K562 (cell line): ENCODE results near the gene HYPK. TPM values are rescaled to one million over a fixed set of nuclear protein-coding genes. Genes with fewer than 3 reads are reported as not detected.
A peak's percentile ranks its signal among the peaks of the same experiment; 100 is the strongest.
"Not testable (repeated sequence)": the region's sequence is repeated elsewhere in the genome, so short reads cannot be mapped to it uniquely, and the experiment has no call there.

ENCODE experiments used
- ATAC-seq: fragments of 200-7000 bp; cut with Tn5 transposase; 3 replicates; pipeline ENCODE4 v1.9.1; 2020; ENCODE audit warnings: moderate library complexity
- BruUV-seq: library from RNA; stranded (reverse); fragments of 400-500 nt; replicated peaks from 2 replicates; lab custom pipeline; 2021; lab: Mats Ljungman, UMichigan
- CTCF ChIA-PET: fragments of 300-600 bp; formaldehyde crosslinking; extraction: SDS; loops from one replicate; lab custom pipeline; 2021; ENCODE audit warnings: low intra/inter-chr PET ratio; lab: Yijun Ruan, JAX
- POLR2A ChIA-PET: fragments of 300-600, 350-650 bp; sonication (Branson Sonifier 250); formaldehyde crosslinking; extraction: SDS; loops from one replicate; lab custom pipeline; 2021; ENCODE audit warnings: antibody characterized with exemption, inconsistent platforms; lab: Yijun Ruan, JAX
- DNase-seq, 4 experiments: peaks; one replicate each; pipeline versions ENCODE4 v3.0.0 to v3.0.0-alpha.2; 2011 to 2018; ENCODE audit warnings: low spot score in 3 of 4, mixed read lengths in 3 of 4; ENCODE audit errors: extremely low read depth in 1 of 4
- FAIRE-seq: peaks from 2 replicates; lab custom pipeline; 2011; peaks lifted over from hg19 to GRCh38; lab: Jason Lieb, UNC
- H2AFZ ChIP-seq: 2 replicates; pipeline ENCODE4 v1.6.0; 2011; ENCODE audit warnings: low read depth, low read length, control low read depth, inconsistent platforms
- H3K27ac ChIP-seq: fragments of 200-600 bp; 3 replicates; pipeline ENCODE4 v1.8.0; 2011; ENCODE audit warnings: low read depth, mild to moderate bottlenecking, control low read depth, inconsistent platforms, low read length, moderate library complexity, mixed read lengths; ENCODE audit errors: extremely low read depth
- H3K27me3 ChIP-seq, 2 experiments: fragments of 300-600 bp in 1 of 2; 2 replicates in 1 of 2; 3 replicates in 1 of 2; pipeline versions ENCODE4 v1.6.0 to v1.8.0; 2011; ENCODE audit warnings: inconsistent platforms in 2 of 2, low read length in 2 of 2, mild to moderate bottlenecking in 1 of 2, mixed read lengths in 1 of 2, moderate library complexity in 1 of 2; ENCODE audit not compliant: control insufficient read depth in 2 of 2, insufficient read depth in 2 of 2
- H3K36me3 ChIP-seq: fragments of 300-600 bp; 3 replicates; pipeline ENCODE4 v1.8.0; 2011; ENCODE audit warnings: mild to moderate bottlenecking, low read length, inconsistent platforms; ENCODE audit not compliant: control insufficient read depth, insufficient read depth
- H3K4me1 ChIP-seq, 2 experiments: fragments of 200-600 bp in 1 of 2; replicated peaks in 1 of 2; 2 replicates in 1 of 2; 3 replicates in 1 of 2; pipeline versions ENCODE4 v1.5.1 to v1.8.0; 2011; ENCODE audit warnings: inconsistent platforms in 2 of 2, low read length in 2 of 2, mild to moderate bottlenecking in 1 of 2, mixed read lengths in 1 of 2, moderate library complexity in 1 of 2; ENCODE audit not compliant: control insufficient read depth in 2 of 2, insufficient read depth in 2 of 2
- H3K4me2 ChIP-seq: 2 replicates; pipeline ENCODE4 v1.6.1; 2011; ENCODE audit warnings: low read length, control low read depth, inconsistent platforms, mixed read lengths; ENCODE audit not compliant: insufficient read depth
- H3K4me3 ChIP-seq: fragments of 200-600 bp; sonication (generic), shearing (Covaris generic); 2 replicates; pipeline ENCODE4 v1.5.1; 2016; ENCODE audit warnings: control low read depth, inconsistent platforms
- H3K79me2 ChIP-seq: fragments of 200-600 bp; 3 replicates; pipeline ENCODE4 v1.8.0; 2011; ENCODE audit warnings: low read length, inconsistent platforms; ENCODE audit not compliant: control insufficient read depth, insufficient read depth
- H3K9ac ChIP-seq, 2 experiments: 2 replicates each; pipeline versions ENCODE4 v1.6.0 to v1.6.1; 2011; ENCODE audit warnings: low read depth in 2 of 2, low read length in 2 of 2, control low read depth in 1 of 2, inconsistent platforms in 1 of 2, mild to moderate bottlenecking in 1 of 2, mixed read lengths in 1 of 2; ENCODE audit not compliant: insufficient read depth in 1 of 2
- H3K9me1 ChIP-seq: one replicate; pipeline ENCODE4 v1.6.0; 2011; ENCODE audit warnings: inconsistent platforms, mild to moderate bottlenecking, low read length, moderate library complexity; ENCODE audit not compliant: control insufficient read depth, insufficient read depth
- H3K9me3 ChIP-seq: replicated peaks from 2 replicates; pipeline ENCODE4 v1.5.1; 2011; ENCODE audit warnings: low read depth, low read length, inconsistent platforms; ENCODE audit not compliant: control insufficient read depth, insufficient read depth
- H4K20me1 ChIP-seq: replicated peaks from 2 replicates; pipeline ENCODE4 v1.6.1; 2011; ENCODE audit warnings: low read length, inconsistent platforms, mixed read lengths; ENCODE audit not compliant: control insufficient read depth, insufficient read depth
- ATF3 ChIP-seq, 2 experiments: fragments of 450-650 bp in 1 of 2; sonication (generic) in 1 of 2; formaldehyde crosslinking in 1 of 2; IDR thresholded peaks in 1 of 2; conservative IDR thresholded peaks in 1 of 2; 2 replicates each; pipeline versions ENCODE4 v1.6.1 to v1.8.1; 2016 to 2023; ENCODE audit warnings: mild to moderate bottlenecking in 2 of 2, moderate library complexity in 2 of 2, inconsistent platforms in 1 of 2, missing genetic modification reagents in 1 of 2
- CEBPG ChIP-seq, 3 experiments: fragments of 200-800 bp in 1 of 3; sonication (Bioruptor generic) in 1 of 3; sonication (generic) in 1 of 3; formaldehyde crosslinking in 1 of 3; IDR thresholded peaks in 2 of 3; conservative IDR thresholded peaks in 1 of 3; 2 replicates each; pipeline versions ENCODE4 v1.6.1 to v1.8.0; 2016 to 2022; ENCODE audit warnings: missing compliant biosample characterization in 2 of 3, missing genetic modification characterization in 2 of 3, mild to moderate bottlenecking in 1 of 3, missing genetic modification reagents in 1 of 3
- KDM1A ChIP-seq, 2 experiments: fragments of 450-650 bp; IDR thresholded peaks; 2 replicates each; pipeline ENCODE4 v1.6.1; 2016; ENCODE audit warnings: mild to moderate bottlenecking in 2 of 2
- RCOR1 ChIP-seq, 2 experiments: IDR thresholded peaks; 2 replicates each; pipeline ENCODE4 v1.6.1; 2012; ENCODE audit warnings: low read depth in 2 of 2, low read length in 2 of 2, borderline replicate concordance in 1 of 2, improper control_type of control experiment in 1 of 2
- SIN3A ChIP-seq, 2 experiments: fragments of 150-350 bp in 1 of 2; IDR thresholded peaks; 2 replicates each; pipeline ENCODE4 v1.6.1; 2011 to 2016; ENCODE audit warnings: borderline replicate concordance in 2 of 2, low read depth in 2 of 2, low read length in 2 of 2, mild to moderate bottlenecking in 2 of 2, moderate library complexity in 2 of 2; ENCODE audit not compliant: control insufficient read depth in 1 of 2
- SUPT5H ChIP-seq: fragments of 450-650 bp; IDR thresholded peaks from 2 replicates; pipeline ENCODE4 v1.6.1; 2016
- ZNF766 ChIP-seq: fragments of 200-800 bp; sonication (Bioruptor generic); conservative IDR thresholded peaks from 2 replicates; pipeline ENCODE4 v1.6.1; 2016; ENCODE audit warnings: missing genetic modification characterization, missing compliant biosample characterization
- WGBS: fragments of 100-300 bp; shearing (Covaris generic); methylation state at CpG from one replicate; pipeline ENCODE4 v1.1.6; 2016; ENCODE audit warnings: low coverage, mixed read lengths; ENCODE audit not compliant: insufficient coverage; ENCODE audit errors: missing lambda C conversion rate; 5-methylcytosine and 5-hydroxymethylcytosine counted together
- in situ Hi-C: fragments of 300-500 bp; cut with MboI; formaldehyde crosslinking; loops from 4 replicates; pipeline ENCODE4 v1.15.0; 2018; ENCODE audit warnings: inconsistent platforms, mixed read lengths
- intact Hi-C: fragments of 100-400 bp; cut with micrococcal nuclease; formaldehyde crosslinking; loops from 2 replicates; pipeline ENCODE4 v1.14.2; 2022
- polyA plus RNA-seq, 8 experiments: library from polyadenylated mRNA; depleted of rRNA in 4 of 8; stranded (reverse) in 5 of 8; unstranded in 3 of 8; fragments of >200 nt; fragmentation: Nextera tagmentation in 2 of 8; fragmentation: Illumina TruSeq in 1 of 8; extraction: Ambion mirVana in 2 of 8; extraction: Trizol in 1 of 8; gene quantifications; 2 replicates each; pipeline versions ENCODE4 v1.2.1 to v1.2.3, GENCODE V29; 2011 to 2014; ENCODE audit warnings: inconsistent platforms in 1 of 8, missing spikeins in 1 of 8
- total RNA-seq, 7 experiments: library from RNA; depleted of rRNA in 6 of 7; stranded (reverse); fragments of >200 nt in 6 of 7; fragmentation: Illumina TruSeq in 2 of 7; extraction: Trizol in 2 of 7; gene quantifications; 2 replicates each; pipeline versions ENCODE4 v1.2.1 to v1.2.3, GENCODE V29; 2011 to 2021; ENCODE audit warnings: low replicate concordance in 1 of 7

Gene HYPK
- total and polyA plus RNA-seq, 9 of the 15 experiments (the other 6 are each of a cell fraction or from before 2014, with no cell fraction given) = 7.2 to 28.0 (median 21.1) TPM

DNA sequence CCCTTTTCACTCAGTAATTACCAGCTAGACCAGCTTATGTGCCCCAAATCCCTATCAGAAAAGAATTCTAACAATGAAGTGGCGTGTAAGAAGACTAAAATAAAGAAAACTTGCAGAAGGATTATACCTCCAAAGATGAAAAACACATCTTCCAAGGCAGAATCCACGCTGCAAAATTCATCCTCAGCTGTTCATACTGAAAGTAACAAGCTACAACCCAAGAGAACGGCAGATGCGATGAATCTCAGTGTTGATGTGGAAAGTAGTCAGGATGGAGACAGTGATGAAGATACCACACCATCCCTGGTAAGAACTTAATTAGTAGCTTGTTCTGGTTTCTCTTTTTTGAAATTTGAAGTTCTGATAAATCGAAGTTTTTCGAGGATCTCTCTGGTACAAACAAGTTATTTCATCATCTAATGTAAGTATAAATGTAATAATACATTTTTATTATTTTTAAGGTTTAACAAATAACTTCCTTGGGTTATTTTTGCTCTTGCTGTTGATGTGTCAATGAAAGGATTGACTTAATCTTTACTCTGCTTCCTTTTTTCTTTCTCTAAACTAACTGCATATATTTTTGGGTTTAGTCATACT lies 27.8 kb downstream of the HYPK start:
- TF ChIP-seq ZNF766 = no peak
- TF ChIP-seq ATF3 (IDR thresholded peaks at IDR 0.05) = peak; percentile 44
- no peak for TF ChIP-seq ATF3 (CRISPR knock-in tag; conservative IDR thresholded peaks at IDR 0.05)
- no peak for TF ChIP-seq SUPT5H
- TF ChIP-seq RCOR1 (IDR thresholded peaks at IDR 0.05; ENCODE audit: borderline replicate concordance in 1 of 2, low read depth in 2 of 2, low read length in 2 of 2) = peak; percentile 17 to 57; a peak in 2 of 4 replicates
- TF ChIP-seq KDM1A (IDR thresholded peaks at IDR 0.05) = peak in 1 of 2 experiments; percentile 51; a peak in 1 of 4 replicates
- TF ChIP-seq CEBPG (CRISPR knock-in tag; IDR thresholded peaks at IDR 0.05) = no peak
- TF ChIP-seq CEBPG (tag; conservative IDR thresholded peaks at IDR 0.05 in 1 of 2, IDR thresholded peaks at IDR 0.05 in 1 of 2) = peak; percentile 50 to 64
- 0 out of 4 replicates have a peak, but pooled peaks of 1 of the 2 experiments have one; percentile 29 for TF ChIP-seq SIN3A (IDR thresholded peaks at IDR 0.05; ENCODE audit: borderline replicate concordance in 2 of 2, control insufficient read depth in 1 of 2, low read depth in 2 of 2, low read length in 2 of 2)
- TF ChIP-seq, all 486 proteins: peak for 5
- ChIA-PET POLR2A (interaction anchor here (1.1 to 2.6 kb wide), 7 partner anchors 9 to 74 kb away, joined by 3 to 12 read pairs (median 5); partner anchors contain the start of genes HYPK and SERINC4), CTCF (no interaction called here)
- in situ Hi-C loops (no loop called here), intact Hi-C loops (no loop called here)
- H3K36me3 ChIP-seq = peaks cover 30% of the 10 kb centered on the region; the same call in 1 of the 3 replicates
- H3K4me3 ChIP-seq = peak overlapping the region; percentile 64
- FAIRE-seq (peak; percentile 54), ATAC-seq (no peak), DNase-seq (peak in 1 of 4 experiments; percentile 29)
- WGBS = 6% methylated on average over 6 of the region's 6 CpGs
- peaks cover 81% of the 10 kb centered on the region for H3K79me2 ChIP-seq
- H3K4me2 ChIP-seq = peak overlapping the region; percentile 86
- H3K9me1 ChIP-seq = no peaks in the 10 kb centered on the region
- H2AFZ ChIP-seq = no peak overlapping the region
- H3K27ac ChIP-seq = peak overlapping the region; percentile 88; the same call in 2 of the 3 replicates
- no peaks in the 10 kb centered on the region for H3K9me3 ChIP-seq
- H3K9ac ChIP-seq = peak overlapping the region in 1 of 2 experiments; percentile 84; a peak in 2 of 4 replicates
- peaks cover 17 to 22% of the 10 kb centered on the region in 2 experiments; a peak in 4 of 5 replicates for H3K4me1 ChIP-seq
- H4K20me1 ChIP-seq = no peaks in the 10 kb centered on the region
- no TSS peak for BruUV-seq
- H3K27me3 ChIP-seq = no peaks in the 10 kb centered on the region

DNA sequence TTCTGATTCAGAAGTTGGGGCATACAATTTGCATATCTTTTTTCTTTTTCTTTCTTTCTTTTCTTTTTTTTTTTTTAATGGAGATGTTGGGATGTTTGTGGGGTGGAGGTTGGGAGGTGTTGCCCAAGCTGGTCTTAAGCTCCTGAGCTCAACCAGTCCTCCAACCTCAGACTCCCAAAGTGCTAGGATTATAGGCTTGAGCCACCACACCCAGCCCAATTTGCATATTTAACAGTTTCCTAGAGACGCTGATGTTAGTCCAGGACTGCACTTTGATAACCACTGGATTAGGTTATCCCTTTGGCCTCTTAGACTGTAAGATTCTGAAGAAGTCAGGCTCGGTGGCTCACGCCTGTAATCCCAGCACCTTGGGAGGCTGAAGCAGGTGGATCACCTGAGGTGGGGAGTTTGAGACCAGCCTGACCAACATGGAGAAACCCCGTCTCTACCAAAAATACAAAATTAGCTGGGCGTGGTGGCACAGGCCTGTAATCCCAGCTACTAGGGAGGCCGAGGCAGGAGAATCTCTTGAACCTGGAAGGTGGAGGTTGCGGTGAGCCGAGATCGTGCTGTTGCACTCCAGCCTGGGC lies 29.6 kb downstream of the HYPK start:
- peaks cover 42% of the 10 kb centered on the region; the same call in 2 of the 3 replicates for H3K36me3 ChIP-seq
- H4K20me1 ChIP-seq, in situ Hi-C loops, H3K27ac ChIP-seq, H3K27me3 ChIP-seq, H3K9me3 ChIP-seq, ATAC-seq, H3K4me2 ChIP-seq, H3K9me1 ChIP-seq, intact Hi-C loops, H3K9ac ChIP-seq, CTCF ChIA-PET, H3K4me3 ChIP-seq, H2AFZ ChIP-seq, BruUV-seq: not testable (repeated sequence)
- FAIRE-seq (peak; percentile 11), DNase-seq (peak in 1 of 4 experiments; percentile 14)
- H3K79me2 ChIP-seq = peaks cover 67% of the 10 kb centered on the region
- H3K4me1 ChIP-seq = peaks cover 14 to 16% of the 10 kb centered on the region in 2 experiments; a peak in 3 of 5 replicates
- WGBS = 84% methylated on average over 9 of the region's 9 CpGs
- POLR2A ChIA-PET = interaction anchor here (0.6 to 0.8 kb wide), 2 partner anchors 84 to 457 kb away, joined by 3 to 4 read pairs; no protein-coding TSS in a partner anchor
